Neutrophil (primary cell): ENCODE results near the gene NUDT13.

Experiments
- H3K27ac ChIP-seq: fragments of 200-600 bp; sonication (generic); 2 replicates; pipeline ENCODE4 v1.5.1; 2016; ENCODE audit warnings: mild to moderate bottlenecking, moderate library complexity
- H3K27me3 ChIP-seq: fragments of 200-600 bp; sonication (generic); 2 replicates; pipeline ENCODE4 v1.6.0; 2016; ENCODE audit warnings: mild to moderate bottlenecking
- H3K36me3 ChIP-seq: fragments of 200-600 bp; sonication (generic); 2 replicates; pipeline ENCODE4 v1.5.1; 2017
- H3K4me1 ChIP-seq, 2 experiments: fragments of 200-600 bp in 1 of 2; sonication (generic) in 1 of 2; 1 replicate in 1 of 2; 2 replicates in 1 of 2; pipeline versions ENCODE4 v1.5.1 to v1.6.1; 2013 to 2016; ENCODE audit warnings: low read depth in 1 of 2, low read length in 1 of 2, mild to moderate bottlenecking in 1 of 2, moderate library complexity in 1 of 2; ENCODE audit not compliant: control insufficient read depth in 1 of 2, insufficient read depth in 1 of 2
- H3K4me3 ChIP-seq, 2 experiments: fragments of 200-600 bp in 1 of 2; sonication (generic) in 1 of 2; 1 replicate in 1 of 2; 2 replicates in 1 of 2; pipeline ENCODE4 v1.5.1; 2013 to 2016; ENCODE audit warnings: low read depth in 1 of 2, low read length in 1 of 2, mild to moderate bottlenecking in 1 of 2, moderate library complexity in 1 of 2
- H3K9me3 ChIP-seq: fragments of 200-600 bp; sonication (generic); 2 replicates; pipeline ENCODE4 v1.5.1; 2016
- TF ChIP-seq, protein P1 (sequence below): fragments of 200-600 bp; sonication (generic); IDR thresholded peaks from 2 replicates; pipeline ENCODE4 v1.5.1; 2016; ENCODE audit warnings: antibody characterized with exemption

The NUDT13 gene

GRCh38 chr10:73156054-73156453, 45.8 kb downstream of the NUDT13 start:
- Histone ChIP-seq H3K4me3 (no peak overlapping the region), H3K4me1 (no peaks in the 10 kb centered on the region), H3K36me3 (peaks cover 56% of the 10 kb centered on the region), H3K9me3 (no peaks in the 10 kb centered on the region), H3K27ac (no peak overlapping the region), H3K27me3 (no peaks in the 10 kb centered on the region)
- TF ChIP-seq, protein P1, sequence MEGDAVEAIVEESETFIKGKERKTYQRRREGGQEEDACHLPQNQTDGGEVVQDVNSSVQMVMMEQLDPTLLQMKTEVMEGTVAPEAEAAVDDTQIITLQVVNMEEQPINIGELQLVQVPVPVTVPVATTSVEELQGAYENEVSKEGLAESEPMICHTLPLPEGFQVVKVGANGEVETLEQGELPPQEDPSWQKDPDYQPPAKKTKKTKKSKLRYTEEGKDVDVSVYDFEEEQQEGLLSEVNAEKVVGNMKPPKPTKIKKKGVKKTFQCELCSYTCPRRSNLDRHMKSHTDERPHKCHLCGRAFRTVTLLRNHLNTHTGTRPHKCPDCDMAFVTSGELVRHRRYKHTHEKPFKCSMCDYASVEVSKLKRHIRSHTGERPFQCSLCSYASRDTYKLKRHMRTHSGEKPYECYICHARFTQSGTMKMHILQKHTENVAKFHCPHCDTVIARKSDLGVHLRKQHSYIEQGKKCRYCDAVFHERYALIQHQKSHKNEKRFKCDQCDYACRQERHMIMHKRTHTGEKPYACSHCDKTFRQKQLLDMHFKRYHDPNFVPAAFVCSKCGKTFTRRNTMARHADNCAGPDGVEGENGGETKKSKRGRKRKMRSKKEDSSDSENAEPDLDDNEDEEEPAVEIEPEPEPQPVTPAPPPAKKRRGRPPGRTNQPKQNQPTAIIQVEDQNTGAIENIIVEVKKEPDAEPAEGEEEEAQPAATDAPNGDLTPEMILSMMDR: no peak

GRCh38 chr10:73159038-73159648, 48.9 kb downstream of the NUDT13 start:
- H3K9me3 ChIP-seq: no peaks in the 10 kb centered on the region
- TF ChIP-seq, protein P1: peak; percentile 74
- H3K27ac ChIP-seq: no peak overlapping the region
- no peaks in the 10 kb centered on the region for H3K27me3 ChIP-seq
- H3K4me1 ChIP-seq: no peaks in the 10 kb centered on the region
- H3K36me3 ChIP-seq: peaks cover 53% of the 10 kb centered on the region
- H3K4me3 ChIP-seq: no peak overlapping the region

DNA sequence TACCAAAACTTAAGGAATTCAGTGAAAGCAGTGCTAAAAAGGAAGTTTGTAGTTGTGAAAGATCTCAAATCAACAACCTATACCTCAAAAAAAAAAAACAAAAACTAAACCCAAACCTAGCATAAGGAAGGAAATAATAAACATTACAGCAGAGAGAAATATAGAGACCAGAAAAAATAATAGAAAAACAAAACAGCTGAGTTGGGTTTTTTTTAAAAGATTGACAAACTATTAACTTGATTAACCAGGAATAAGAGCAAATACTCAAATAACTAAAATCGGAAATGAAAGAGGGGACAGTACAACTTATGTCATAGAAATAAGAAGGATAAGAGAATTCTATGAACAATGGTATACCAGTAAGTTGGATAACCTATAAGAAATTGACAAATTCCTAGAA, 50.8 kb downstream of the NUDT13 start:
- Histone ChIP-seq H3K4me1 (no peaks in the 10 kb centered on the region), H3K4me3 (no peak overlapping the region), H3K27ac (no peak overlapping the region), H3K27me3 (no peaks in the 10 kb centered on the region), H3K9me3 (no peaks in the 10 kb centered on the region), H3K36me3 (peaks cover 33% of the 10 kb centered on the region)
- TF ChIP-seq, protein P1: no peak

DNA sequence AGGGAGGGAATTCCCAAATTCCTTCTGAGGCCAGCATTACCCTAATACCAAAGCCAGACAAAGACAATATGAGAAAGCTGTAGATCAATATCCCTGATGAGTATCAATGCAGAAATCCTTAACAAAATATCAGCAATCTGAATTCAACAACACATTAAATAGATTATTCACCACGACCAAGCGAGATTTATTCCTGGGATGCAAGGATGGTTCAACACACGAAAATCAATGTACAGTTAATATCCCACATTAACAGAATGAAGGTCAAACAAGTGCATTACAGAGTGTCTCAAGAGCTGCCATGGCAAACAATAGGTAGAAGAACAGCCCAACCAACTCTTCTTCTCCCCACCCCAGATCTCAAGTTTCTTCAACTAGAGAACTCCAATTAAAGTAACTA, 51.4 kb downstream of the NUDT13 start:
- Histone ChIP-seq H3K27me3 (no peaks in the 10 kb centered on the region), H3K27ac (no peak overlapping the region), H3K4me3 (no peak overlapping the region), H3K4me1 (peaks cover 0 to under 1% of the 10 kb centered on the region in 2 experiments), H3K9me3 (no peaks in the 10 kb centered on the region), H3K36me3 (peaks cover 28% of the 10 kb centered on the region)
- TF ChIP-seq, protein P1: no peak

DNA sequence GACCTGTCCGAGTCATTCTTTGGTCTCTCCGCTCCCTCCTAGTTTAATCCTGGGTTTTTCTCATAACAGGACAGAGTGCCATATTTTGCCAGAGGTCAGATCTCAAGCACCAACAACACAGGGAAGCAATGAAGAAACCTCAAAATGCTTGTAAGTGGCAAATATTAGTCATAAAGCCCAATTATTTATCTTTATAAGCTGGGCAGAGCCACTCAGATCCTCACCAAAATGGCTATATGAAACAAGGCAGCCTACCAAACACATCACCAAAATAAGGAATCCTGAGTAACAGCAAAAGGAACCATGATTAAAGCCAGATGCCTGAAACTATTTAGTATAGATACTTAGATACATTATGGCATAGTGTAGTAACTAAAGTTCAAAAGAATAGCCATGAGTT, 52.8 kb downstream of the NUDT13 start:
- no peak overlapping the region for H3K27ac ChIP-seq
- TF ChIP-seq, protein P1: no peak
- no peaks in the 10 kb centered on the region for H3K9me3 ChIP-seq
- peaks cover 7 to 10% of the 10 kb centered on the region in 2 experiments for H3K4me1 ChIP-seq
- H3K36me3 ChIP-seq: peaks cover 22% of the 10 kb centered on the region
- no peaks in the 10 kb centered on the region for H3K27me3 ChIP-seq
- no peak overlapping the region for H3K4me3 ChIP-seq
